HL-60 (cell line): ENCODE data around the gene PP2D1.

Source experiments
- DNase-seq, 2 experiments: peaks; one replicate each; pipeline ENCODE4 v3.0.0-alpha.2; 2010 to 2020; ENCODE audit warnings: low read depth in 1 of 2, low spot score in 1 of 2
- H3K27ac ChIP-seq: fragments of 250-450 bp; sonication (Bioruptor Pico); replicated peaks from 2 replicates; pipeline ENCODE4 v1.5.1; 2020; ENCODE audit warnings: mild to moderate bottlenecking, moderate library complexity
- H3K27me3 ChIP-seq: fragments of 250-450 bp; sonication (Bioruptor Pico); 2 replicates; pipeline ENCODE4 v1.5.1; 2021; ENCODE audit warnings: mild to moderate bottlenecking, moderate library complexity; ENCODE audit not compliant: insufficient read depth, poor library complexity, severe bottlenecking
- H3K4me3 ChIP-seq: replicated peaks from 2 replicates; pipeline ENCODE4 v1.5.1; 2011; ENCODE audit warnings: mild to moderate bottlenecking, control low read depth, low read length; ENCODE audit not compliant: insufficient read depth
- GABPA ChIP-seq: IDR thresholded peaks from 2 replicates; pipeline ENCODE4 v1.6.1; 2012; ENCODE audit warnings: low read depth
- POLR2AphosphoS5 ChIP-seq: IDR thresholded peaks from 2 replicates; pipeline ENCODE4 v1.6.1; 2012; ENCODE audit warnings: low read depth
- SPI1 ChIP-seq: IDR thresholded peaks from 2 replicates; pipeline ENCODE4 v1.6.1; 2012; ENCODE audit warnings: low read depth, mild to moderate bottlenecking, borderline replicate concordance
- TF ChIP-seq, protein P1 (sequence below): IDR thresholded peaks from 2 replicates; pipeline ENCODE4 v1.6.1; 2012; ENCODE audit warnings: low read depth; ENCODE audit not compliant: insufficient replicate concordance
- TF ChIP-seq, protein P2 (sequence below): IDR thresholded peaks from one replicate; pipeline ENCODE4 v1.5.1; 2011; ENCODE audit warnings: low read length, control low read depth, inconsistent platforms; ENCODE audit not compliant: insufficient read depth

The PP2D1 gene

DNA sequence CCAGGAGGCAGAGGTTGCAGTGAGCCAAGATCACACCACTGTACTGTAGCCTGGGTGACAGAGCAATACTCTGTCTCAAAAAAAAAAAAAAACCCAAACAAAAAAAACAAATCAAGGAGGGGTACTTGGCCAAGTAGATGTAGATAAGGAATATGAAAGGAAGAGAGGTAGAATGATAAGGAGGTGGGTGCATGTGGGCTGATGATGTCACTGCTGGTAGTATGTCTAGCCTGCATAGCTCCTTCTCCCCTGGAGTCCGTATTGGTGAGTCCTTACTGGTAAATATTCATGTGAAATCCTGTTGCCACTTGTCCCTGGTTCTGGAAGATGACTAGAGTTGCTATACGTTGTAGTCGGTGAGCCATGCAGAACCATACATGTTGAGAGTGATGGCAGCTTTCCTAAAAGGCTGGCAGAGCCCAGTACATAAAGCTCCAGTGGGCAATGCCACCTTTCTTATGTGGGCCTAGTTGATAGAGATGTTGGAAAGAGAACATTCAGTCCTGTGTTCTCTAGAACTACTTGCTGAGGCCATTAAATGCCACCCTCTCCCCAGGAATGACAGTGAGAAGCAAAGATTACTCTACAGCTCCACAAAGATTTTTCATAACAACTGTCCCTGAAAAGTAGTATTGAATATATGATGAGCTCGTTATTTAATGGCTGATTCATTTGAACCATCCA, 39.2 kb upstream of the PP2D1 start:
- H3K27ac ChIP-seq, result no peak overlapping the region
- H3K4me3 ChIP-seq, result no peak overlapping the region
- no peak for DNase-seq
- TF ChIP-seq POLR2AphosphoS5, result no peak
- TF ChIP-seq, protein P1, sequence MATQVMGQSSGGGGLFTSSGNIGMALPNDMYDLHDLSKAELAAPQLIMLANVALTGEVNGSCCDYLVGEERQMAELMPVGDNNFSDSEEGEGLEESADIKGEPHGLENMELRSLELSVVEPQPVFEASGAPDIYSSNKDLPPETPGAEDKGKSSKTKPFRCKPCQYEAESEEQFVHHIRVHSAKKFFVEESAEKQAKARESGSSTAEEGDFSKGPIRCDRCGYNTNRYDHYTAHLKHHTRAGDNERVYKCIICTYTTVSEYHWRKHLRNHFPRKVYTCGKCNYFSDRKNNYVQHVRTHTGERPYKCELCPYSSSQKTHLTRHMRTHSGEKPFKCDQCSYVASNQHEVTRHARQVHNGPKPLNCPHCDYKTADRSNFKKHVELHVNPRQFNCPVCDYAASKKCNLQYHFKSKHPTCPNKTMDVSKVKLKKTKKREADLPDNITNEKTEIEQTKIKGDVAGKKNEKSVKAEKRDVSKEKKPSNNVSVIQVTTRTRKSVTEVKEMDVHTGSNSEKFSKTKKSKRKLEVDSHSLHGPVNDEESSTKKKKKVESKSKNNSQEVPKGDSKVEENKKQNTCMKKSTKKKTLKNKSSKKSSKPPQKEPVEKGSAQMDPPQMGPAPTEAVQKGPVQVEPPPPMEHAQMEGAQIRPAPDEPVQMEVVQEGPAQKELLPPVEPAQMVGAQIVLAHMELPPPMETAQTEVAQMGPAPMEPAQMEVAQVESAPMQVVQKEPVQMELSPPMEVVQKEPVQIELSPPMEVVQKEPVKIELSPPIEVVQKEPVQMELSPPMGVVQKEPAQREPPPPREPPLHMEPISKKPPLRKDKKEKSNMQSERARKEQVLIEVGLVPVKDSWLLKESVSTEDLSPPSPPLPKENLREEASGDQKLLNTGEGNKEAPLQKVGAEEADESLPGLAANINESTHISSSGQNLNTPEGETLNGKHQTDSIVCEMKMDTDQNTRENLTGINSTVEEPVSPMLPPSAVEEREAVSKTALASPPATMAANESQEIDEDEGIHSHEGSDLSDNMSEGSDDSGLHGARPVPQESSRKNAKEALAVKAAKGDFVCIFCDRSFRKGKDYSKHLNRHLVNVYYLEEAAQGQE, result no peak
- TF ChIP-seq, protein P2, sequence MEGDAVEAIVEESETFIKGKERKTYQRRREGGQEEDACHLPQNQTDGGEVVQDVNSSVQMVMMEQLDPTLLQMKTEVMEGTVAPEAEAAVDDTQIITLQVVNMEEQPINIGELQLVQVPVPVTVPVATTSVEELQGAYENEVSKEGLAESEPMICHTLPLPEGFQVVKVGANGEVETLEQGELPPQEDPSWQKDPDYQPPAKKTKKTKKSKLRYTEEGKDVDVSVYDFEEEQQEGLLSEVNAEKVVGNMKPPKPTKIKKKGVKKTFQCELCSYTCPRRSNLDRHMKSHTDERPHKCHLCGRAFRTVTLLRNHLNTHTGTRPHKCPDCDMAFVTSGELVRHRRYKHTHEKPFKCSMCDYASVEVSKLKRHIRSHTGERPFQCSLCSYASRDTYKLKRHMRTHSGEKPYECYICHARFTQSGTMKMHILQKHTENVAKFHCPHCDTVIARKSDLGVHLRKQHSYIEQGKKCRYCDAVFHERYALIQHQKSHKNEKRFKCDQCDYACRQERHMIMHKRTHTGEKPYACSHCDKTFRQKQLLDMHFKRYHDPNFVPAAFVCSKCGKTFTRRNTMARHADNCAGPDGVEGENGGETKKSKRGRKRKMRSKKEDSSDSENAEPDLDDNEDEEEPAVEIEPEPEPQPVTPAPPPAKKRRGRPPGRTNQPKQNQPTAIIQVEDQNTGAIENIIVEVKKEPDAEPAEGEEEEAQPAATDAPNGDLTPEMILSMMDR, result no peak
- no peaks in the 10 kb centered on the region for H3K27me3 ChIP-seq

DNA sequence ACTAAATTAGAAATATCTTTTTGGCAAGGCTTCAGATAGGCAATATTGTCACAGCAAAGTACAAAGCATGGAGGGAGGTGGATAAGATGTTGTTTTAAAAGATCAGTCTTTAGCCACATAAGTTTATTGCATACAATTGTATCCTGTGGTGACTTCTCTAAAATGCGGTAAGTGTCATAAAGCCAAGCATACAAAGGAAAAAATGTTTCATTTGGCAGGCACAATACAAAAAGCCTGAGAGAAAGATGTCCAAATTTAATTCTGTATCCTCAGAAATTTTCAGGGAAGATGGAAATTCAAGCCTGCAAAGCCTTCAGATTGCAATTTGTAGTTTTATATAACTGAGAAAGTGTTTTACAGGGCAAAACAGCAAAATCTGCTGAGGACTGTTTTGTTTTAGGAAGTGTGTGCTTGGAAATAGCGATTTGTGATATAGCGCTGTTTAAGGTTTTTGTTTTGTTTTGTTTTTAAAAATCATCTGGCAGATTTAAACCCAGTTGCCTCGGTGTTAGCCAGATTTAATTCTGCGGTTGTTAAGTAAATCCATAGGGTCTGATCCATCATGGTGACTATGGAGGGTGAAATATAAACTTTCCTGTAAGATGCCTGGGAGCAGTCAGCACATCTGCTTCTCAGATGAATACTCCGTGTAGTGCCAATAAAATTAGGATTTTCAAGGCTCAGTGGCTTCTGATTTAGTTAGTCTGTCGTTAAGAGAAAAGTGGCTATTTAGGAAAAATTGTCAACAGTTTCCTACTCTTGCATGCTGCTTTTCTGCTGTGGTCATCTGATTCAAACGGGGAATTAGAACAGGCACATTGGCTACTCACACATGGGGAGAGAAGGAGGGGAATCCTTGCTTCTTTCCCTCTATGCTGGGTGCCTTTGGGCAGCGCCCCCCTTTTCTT, 36.2 kb upstream of the PP2D1 start:
- TF ChIP-seq, protein P2, result no peak
- TF ChIP-seq SPI1, result peak; percentile 51; the same call in 1 of the 2 replicates
- TF ChIP-seq GABPA, result no peak
- TF ChIP-seq POLR2AphosphoS5, result no peak
- TF ChIP-seq, protein P1, result no peak
- H3K4me3 ChIP-seq, result no peak overlapping the region
- no peak for DNase-seq
- peak overlapping the region; percentile 26; the same call in 1 of the 2 replicates for H3K27ac ChIP-seq
- H3K27me3 ChIP-seq, result no peaks in the 10 kb centered on the region

DNA sequence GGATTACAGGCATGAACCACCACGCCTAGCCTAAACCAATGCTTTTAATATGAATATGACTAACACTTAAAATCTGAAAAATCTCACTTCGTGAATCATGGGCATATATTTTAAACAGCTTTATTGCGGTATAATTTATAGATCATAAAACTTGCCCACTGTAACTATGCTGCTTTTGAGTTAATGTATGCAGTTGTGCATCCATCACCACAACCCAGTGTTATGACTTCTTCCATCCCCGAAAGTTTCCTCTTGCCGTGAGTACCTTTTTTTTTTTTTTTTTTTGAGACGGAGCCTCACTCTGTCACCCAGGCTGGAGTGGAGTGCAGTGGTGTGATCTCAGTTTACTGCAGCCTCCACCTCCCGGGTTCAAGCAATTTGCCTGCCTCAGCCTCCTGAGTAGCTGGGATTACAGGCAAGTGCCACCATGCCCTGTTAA, 35.3 kb upstream of the PP2D1 start:
- Histone ChIP-seq H3K27ac (no peak overlapping the region), H3K27me3 (no peaks in the 10 kb centered on the region), H3K4me3 (no peak overlapping the region)
- no peak for DNase-seq
- TF ChIP-seq, protein P2, result no peak
- TF ChIP-seq, protein P1, result no peak
- no peak for TF ChIP-seq SPI1
- no peak for TF ChIP-seq POLR2AphosphoS5
- no peak for TF ChIP-seq GABPA
